Measurements from ENCODE around the gene ESPL1.

DNA sequence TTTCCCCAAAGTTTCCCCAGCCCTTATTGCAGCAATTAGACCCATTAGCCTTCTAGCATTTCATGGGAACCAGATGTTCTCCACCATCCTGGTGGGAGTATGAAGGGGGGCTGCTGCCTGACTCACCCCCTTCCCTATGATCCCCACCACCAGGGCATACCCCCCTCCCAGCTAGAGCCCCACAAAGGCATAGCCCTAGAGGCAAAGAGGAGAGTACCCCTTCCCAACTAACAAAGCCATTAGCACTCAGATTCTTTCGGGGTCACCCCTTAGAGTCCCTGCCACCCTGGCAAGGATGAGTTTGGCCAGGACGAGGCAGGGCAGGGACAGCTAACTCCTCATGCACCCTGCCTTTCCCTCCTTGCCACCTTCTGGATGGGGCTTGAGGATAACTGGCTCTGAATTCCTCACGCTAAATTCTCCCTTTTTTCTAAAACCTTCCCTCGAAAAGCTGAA lies 45.3 kb upstream of the ESPL1 start:
- TF ChIP-seq ZNF225 (CRISPR knock-in tag; IDR thresholded peaks at IDR 0.05) (no peak), MIER2 (CRISPR knock-in tag; IDR thresholded peaks at IDR 0.05) (no peak), ATF7-NPFF (CRISPR knock-in tag; IDR thresholded peaks at IDR 0.05; ENCODE audit: low read depth) (no peak), MAZ (IDR thresholded peaks at IDR 0.05; ENCODE audit: borderline replicate concordance, low read depth, low read length) (no peak), MAZ (CRISPR knock-in tag; IDR thresholded peaks at IDR 0.05; ENCODE audit: low read depth) (no peak), ZNF263 (CRISPR knock-in tag; IDR thresholded peaks at IDR 0.05) (no peak), ZNF652 (CRISPR knock-in tag; IDR thresholded peaks at IDR 0.05; ENCODE audit: borderline replicate concordance, low read depth) (no peak), ZNF572 (CRISPR knock-in tag; IDR thresholded peaks at IDR 0.05) (no peak), EZH2 (conservative IDR thresholded peaks at IDR 0.05; ENCODE audit: low read depth, low read length) (no peak), ZNF552 (CRISPR knock-in tag; IDR thresholded peaks at IDR 0.05; ENCODE audit: borderline replicate concordance) (no peak), HOXA9 (CRISPR knock-in tag; IDR thresholded peaks at IDR 0.05; ENCODE audit: borderline replicate concordance) (no peak)
- TF ChIP-seq, protein P1, sequence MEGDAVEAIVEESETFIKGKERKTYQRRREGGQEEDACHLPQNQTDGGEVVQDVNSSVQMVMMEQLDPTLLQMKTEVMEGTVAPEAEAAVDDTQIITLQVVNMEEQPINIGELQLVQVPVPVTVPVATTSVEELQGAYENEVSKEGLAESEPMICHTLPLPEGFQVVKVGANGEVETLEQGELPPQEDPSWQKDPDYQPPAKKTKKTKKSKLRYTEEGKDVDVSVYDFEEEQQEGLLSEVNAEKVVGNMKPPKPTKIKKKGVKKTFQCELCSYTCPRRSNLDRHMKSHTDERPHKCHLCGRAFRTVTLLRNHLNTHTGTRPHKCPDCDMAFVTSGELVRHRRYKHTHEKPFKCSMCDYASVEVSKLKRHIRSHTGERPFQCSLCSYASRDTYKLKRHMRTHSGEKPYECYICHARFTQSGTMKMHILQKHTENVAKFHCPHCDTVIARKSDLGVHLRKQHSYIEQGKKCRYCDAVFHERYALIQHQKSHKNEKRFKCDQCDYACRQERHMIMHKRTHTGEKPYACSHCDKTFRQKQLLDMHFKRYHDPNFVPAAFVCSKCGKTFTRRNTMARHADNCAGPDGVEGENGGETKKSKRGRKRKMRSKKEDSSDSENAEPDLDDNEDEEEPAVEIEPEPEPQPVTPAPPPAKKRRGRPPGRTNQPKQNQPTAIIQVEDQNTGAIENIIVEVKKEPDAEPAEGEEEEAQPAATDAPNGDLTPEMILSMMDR (CRISPR knock-in tag; IDR thresholded peaks at IDR 0.05) = no peak

All from HepG2 (cell line).